COLO668 (cell line): Measurements from ENCODE around the gene PLA2G4B.
A peak's percentile ranks its signal among the peaks of the same experiment; 100 is the strongest.

Source experiments
- DNase-seq: peaks from one replicate; lab custom pipeline; 2025; ENCODE audit not compliant: unreplicated experiment; lab: John Stamatoyannopoulos, UW

Gene PLA2G4B

DNA sequence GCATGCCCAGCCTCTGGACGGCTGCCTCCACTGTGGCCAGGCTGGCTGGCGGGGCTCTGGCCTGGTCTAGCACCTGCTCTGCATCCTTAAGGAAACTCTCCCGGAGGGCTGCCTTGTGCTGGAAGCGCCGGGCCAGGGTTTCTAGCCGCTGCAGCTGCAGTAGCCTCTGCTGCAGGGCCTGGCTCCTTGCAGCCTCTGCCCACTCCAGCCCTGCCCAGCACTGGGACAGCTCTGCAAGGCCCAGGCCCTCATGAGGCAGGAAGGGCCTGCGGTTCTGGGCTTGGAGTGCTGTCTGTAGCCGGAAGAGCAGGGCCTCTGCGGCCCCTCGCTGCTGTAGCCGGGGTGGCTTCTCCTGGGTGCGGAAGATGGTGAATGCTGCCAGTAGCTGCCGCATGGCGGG, 47.2 kb downstream of the PLA2G4B start:
- DNase-seq: no peak

DNA sequence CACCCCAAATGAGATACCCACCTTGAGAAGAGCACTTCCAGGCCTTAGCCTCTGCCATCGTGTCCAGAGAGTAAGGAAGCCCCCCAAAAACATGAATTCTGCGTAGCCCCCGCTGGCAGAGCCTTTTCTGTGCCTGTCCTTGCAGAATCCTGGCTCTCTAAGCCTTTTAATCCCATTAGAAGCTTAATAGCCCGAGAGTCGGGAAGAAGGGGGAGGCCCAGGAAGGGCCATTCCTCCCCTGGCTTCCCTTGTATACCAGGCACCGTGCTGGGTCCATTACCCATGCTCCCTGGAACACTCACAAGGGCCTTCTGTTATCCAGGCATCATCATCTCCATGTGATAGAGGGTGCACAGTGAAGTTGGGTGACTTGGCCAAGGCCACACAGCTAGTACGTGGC, 48.1 kb downstream of the PLA2G4B start:
- DNase-seq: no peak

DNA sequence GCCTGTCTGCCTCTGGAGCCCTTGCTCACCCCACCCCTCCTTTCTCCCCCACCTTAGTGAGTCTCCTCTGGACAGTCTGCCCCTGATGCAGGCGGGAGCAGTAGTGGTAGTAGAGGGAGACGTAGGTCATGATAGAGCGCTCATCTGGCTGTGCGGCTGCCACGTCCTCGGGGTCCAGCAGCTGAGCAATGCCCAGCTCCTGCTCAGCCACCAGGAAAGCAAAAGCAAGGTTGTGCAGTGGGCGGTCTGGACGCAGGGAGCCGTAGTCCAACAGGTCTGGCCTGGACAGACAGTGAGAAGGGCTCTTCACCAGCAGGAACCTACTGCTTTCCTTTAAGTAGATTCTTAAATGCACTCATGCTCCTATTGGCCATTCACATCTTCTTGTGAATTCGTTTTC, 48.5 kb downstream of the PLA2G4B start:
- DNase-seq: no peak

GRCh38 chr15:41887893-41888292, 49.2 kb downstream of the PLA2G4B start:
- DNase-seq: no peak

DNA sequence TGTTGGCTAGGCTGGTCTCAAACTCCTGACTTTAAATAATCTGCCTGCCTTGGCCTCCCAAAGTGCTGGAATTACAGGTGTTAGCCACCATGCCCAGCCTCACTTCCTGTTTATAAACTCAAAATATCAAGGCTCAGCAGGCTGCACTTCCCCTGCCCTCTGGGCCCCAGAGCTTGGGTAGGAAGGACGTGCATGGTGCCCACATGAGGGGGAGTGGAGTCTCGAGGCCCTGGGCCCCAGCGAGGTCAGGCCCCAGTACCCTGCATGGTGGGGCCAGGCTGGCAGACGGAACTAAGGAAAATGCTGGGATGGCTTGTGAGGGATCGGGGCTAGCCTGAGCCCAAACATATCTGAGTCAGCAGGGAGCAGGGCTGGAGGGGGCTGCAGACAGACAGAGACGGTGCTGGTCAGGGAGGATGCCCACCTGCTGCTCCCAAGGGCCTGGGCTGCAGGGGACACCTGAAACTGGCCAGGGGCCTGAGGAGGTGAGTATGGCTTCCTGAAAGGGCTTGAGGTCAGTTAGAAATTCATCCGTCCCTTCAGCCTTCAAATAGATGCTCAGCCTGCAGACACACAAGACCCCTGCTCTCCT, 50.1 kb downstream of the PLA2G4B start:
- no peak for DNase-seq

DNA sequence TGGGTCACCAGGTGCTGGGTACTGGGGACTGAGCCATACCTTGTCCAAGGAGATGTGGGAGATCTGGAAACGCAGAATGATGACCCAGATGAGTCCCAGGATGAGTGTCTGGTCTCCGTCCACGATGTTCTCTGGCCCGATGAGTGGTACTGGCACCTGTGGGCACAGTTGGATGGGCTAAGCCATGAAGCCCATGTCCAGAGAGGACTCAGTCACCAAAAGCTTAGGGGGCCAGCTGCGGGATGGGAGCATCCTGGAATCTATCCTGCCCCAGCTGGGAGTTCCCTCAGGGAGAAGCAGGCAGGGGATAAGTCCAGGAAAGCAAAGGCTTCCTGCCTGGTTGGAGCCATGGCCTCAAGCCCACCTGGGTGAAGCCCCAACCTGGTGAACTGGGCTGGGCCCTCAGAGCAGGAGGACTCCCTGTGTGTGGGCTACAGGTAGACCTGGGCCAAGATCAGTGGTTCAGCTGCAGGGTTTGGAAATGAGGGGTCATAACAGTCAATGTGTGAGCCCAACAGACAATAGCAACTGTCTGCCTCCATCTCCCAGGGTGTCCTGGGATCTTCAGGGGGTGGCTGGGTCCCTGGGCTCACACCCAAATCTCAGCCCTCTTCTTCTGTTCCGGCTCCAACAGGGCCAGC, 51.5 kb downstream of the PLA2G4B start:
- no peak for DNase-seq

DNA sequence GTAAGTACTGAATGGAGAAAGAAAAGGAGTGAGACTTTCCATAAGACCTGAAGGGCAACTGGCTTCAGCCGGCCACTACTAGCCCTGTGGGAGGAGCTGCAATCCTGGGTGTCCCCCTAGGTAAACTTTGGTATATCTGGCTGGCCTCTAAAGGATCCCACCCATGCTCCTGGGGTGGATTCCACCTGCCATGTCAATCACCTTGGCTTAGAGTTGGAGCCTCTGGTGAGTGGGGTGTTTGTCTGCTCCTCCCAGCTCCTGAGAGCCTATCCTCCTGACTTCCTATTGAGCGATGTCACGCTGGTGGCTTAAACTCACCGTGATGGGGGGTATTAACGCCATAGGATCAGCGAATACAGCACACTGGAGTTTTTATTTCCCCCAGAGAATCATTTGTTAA, 52.6 kb downstream of the PLA2G4B start:
- DNase-seq: peak; percentile 37

- DNase-seq: peak; percentile 92
These were observed 53.3 kb downstream of the PLA2G4B start for GRCh38 chr15:41891946-41892345.

GRCh38 chr15:41892621-41893421, 54.2 kb downstream of the PLA2G4B start:
- DNase-seq: peak; percentile 75

- peak; percentile 82 for DNase-seq
These were observed 55.0 kb downstream of the PLA2G4B start, which contains the start of gene SPTBN5 for GRCh38 chr15:41893422-41894250. Gene SPTBN5 (minus strand): TSS chr15:41894053. CDS start chr15:41893497, 556 bp downstream.

DNA sequence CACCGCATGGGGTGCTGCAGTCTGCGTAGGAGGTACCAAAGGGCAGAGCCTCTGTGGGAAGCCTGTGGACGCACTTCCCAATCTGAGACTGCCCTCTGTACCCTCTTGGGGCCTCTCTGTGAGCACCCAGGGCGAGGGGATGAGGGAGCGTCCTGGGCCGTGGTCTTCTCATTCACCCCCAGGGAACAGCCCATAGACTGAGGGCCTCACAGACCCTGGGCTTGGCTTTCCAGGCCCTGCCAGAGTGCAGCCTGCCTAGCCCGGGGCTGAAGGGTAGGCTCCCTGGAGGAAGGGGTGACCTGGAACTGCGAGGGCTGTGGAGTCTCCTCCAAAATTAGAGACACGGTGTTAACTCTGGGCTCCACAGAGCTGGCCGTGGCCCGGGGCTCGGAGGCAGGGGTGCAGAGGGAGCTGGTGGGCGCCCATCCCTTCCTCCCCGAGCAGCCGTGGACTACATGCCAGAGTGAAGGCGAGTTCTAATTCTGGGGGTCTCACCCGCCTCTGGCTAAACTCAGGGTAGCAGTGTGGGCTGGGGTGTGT, 55.7 kb downstream of the PLA2G4B start:
- DNase-seq: peak; percentile 31

DNA sequence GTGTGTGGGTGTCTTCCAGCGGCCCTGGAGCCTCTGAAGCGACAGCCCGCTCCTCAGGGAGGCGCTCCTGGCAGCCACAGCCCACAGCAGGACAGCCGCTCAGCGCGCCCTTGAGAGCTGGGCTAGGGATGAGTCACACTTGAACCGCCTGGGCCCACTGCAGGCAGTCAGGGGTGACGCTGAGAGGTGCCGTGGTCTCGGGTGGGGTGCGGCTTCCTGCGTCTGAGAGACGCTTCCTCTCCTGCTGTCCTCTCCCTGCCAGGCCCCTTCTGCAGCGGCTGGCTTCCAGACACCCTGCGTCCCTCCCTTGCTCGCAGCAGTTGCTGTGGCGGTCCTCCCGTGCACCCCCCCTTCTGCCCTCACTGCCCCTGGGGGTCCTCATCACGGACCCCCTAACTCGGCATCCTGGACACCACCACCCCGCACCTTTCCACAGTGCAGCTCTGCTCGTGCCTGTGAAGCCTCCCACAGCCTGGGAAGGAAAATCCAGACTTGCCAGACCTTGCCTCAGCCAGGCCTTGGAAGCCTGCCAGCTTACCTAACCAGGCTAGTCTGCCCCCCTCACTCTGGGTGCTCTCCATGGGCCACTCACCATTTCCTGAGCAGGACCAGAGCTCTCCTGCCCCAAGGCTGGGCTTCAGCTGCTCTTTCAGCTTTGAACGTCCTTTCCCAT, 56.3 kb downstream of the PLA2G4B start:
- peak; percentile 87 for DNase-seq

DNA sequence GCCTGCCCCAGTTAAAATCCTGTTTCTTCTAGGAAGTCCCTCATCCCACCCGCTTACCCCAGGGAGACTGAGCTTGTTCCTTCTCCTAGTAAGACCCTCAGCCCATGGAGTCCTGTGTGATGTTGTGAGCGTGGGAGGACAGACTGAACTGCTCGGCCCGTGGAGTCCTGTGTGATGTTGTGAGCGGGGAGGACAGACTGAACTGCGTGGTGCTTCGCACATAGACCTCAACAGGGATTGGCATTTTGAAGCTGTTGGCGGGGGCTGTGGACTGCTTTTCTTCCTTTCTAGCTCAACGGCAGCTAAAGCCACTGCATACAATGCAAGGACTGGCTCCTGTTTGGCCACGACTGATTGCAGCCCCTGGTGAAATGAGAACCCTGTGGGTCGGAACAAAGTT, 56.8 kb downstream of the PLA2G4B start:
- no peak for DNase-seq

DNA sequence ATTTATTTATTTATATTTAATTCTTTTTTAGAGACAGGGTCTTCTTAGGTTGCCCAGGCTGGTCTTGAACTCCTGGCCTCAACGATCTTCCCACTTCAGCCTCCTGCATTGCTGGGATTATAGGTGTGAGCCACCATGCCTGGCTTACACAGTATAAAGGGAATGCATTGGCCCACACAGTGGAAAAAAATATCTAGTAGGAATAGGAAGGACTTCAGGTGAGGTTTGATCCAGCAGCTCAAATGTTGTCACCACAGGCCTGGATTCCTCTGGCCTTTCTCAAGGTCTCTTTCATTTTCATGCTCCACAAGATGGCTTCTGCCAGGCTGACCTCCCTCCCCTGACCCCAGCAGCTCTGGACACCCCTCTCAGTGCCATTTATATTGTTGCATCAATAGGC, 57.3 kb downstream of the PLA2G4B start:
- no peak for DNase-seq

- no peak for DNase-seq
These were observed 57.9 kb downstream of the PLA2G4B start for GRCh38 chr15:41896566-41896965.

GRCh38 chr15:41897363-41897799, 58.7 kb downstream of the PLA2G4B start:
- DNase-seq: no peak
